MM.1S (cell line): ENCODE data around the gene BCL7B.

Experiments used
- CTCF ChIP-seq: fragments of 300-600 bp; sonication (generic); IDR thresholded peaks from 2 replicates; pipeline ENCODE4 v1.5.1; 2016; ENCODE audit warnings: antibody characterized with exemption, low read length, mixed read lengths
- EZH2 ChIP-seq: fragments of 300-600 bp; sonication (generic); optimal IDR thresholded peaks from 2 replicates; pipeline ENCODE3; 2017; ENCODE audit warnings: low read depth, mild to moderate bottlenecking, antibody characterized with exemption, low read length, mixed read lengths

- TF ChIP-seq EZH2 = no peak
- no peak for TF ChIP-seq CTCF
Measured at GRCh38 chr7:73560109-73560835, 2.8 kb upstream of the BCL7B start.
